GM23338 (cell line): ENCODE results near the gene ADGRB2. TPM values are rescaled to one million over a fixed set of nuclear protein-coding genes. Genes with fewer than 3 reads are reported as not detected.

Experiments used
- ATAC-seq: fragments of 200-7000 bp; cut with Tn5 transposase; 3 replicates; pipeline ENCODE4 v1.9.1; 2020
- DNase-seq: peaks from one replicate; pipeline ENCODE4 v3.0.0-alpha.2; 2015; ENCODE audit warnings: low spot score
- H2AFZ ChIP-seq: fragments of 200-600 bp; sonication (generic); 2 replicates; pipeline ENCODE4 v1.8.0; 2016; ENCODE audit warnings: antibody characterized with exemption, mild to moderate bottlenecking, moderate library complexity
- H3F3A ChIP-seq: fragments of 200-600 bp; sonication (generic); replicated peaks from 2 replicates; pipeline ENCODE4 v1.8.0; 2017; ENCODE audit warnings: antibody characterized with exemption, mixed run types, low read depth
- H3K27ac ChIP-seq: fragments of 200-600 bp; sonication (generic); 2 replicates; pipeline ENCODE4 v1.6.1; 2016; ENCODE audit warnings: low read depth
- H3K27me3 ChIP-seq: fragments of 200-600 bp; sonication (generic); 2 replicates; pipeline ENCODE4 v1.8.0; 2016; ENCODE audit warnings: mild to moderate bottlenecking, mixed run types, moderate library complexity; ENCODE audit not compliant: insufficient read depth
- H3K36me3 ChIP-seq: fragments of 200-600 bp; sonication (generic); 2 replicates; pipeline ENCODE4 v1.8.0; 2016; ENCODE audit warnings: mild to moderate bottlenecking; ENCODE audit not compliant: insufficient read depth
- H3K4me1 ChIP-seq: fragments of 200-600 bp; sonication (generic); 2 replicates; pipeline ENCODE4 v1.8.0; 2016; ENCODE audit warnings: mild to moderate bottlenecking, moderate library complexity; ENCODE audit not compliant: insufficient read depth
- H3K4me2 ChIP-seq: fragments of 200-600 bp; sonication (generic); 2 replicates; pipeline ENCODE4 v1.7.1; 2017; ENCODE audit warnings: mixed run types
- H3K4me3 ChIP-seq: fragments of 200-600 bp; sonication (generic); 2 replicates; pipeline ENCODE4 v1.6.1; 2016; ENCODE audit warnings: mixed run types
- H3K79me2 ChIP-seq: fragments of 200-600 bp; sonication (generic); replicated peaks from 2 replicates; pipeline ENCODE4 v1.8.0; 2017; ENCODE audit warnings: mild to moderate bottlenecking; ENCODE audit not compliant: insufficient read depth
- H3K9me2 ChIP-seq: fragments of 200-600 bp; sonication (generic); 2 replicates; pipeline ENCODE4 v1.8.0; 2017; ENCODE audit not compliant: insufficient read depth
- H4K20me1 ChIP-seq: fragments of 200-600 bp; sonication (generic); replicated peaks from 2 replicates; pipeline ENCODE4 v1.8.0; 2017; ENCODE audit warnings: mild to moderate bottlenecking; ENCODE audit not compliant: insufficient read depth
- H3K27ac Mint-ChIP-seq: 2 replicates; pipeline ENCODE4 v1.8.0; 2020; ENCODE audit warnings: inconsistent platforms, mild to moderate bottlenecking, moderate library complexity, mixed read lengths
- H3K27me3 Mint-ChIP-seq: 3 replicates; pipeline ENCODE4 v1.8.0; 2022; ENCODE audit warnings: low read depth, mild to moderate bottlenecking, moderate library complexity, mixed read lengths, inconsistent platforms; ENCODE audit not compliant: insufficient read depth, poor library complexity
- H3K36me3 Mint-ChIP-seq: 3 replicates; pipeline ENCODE4 v1.8.0; 2021; ENCODE audit warnings: low read depth, mild to moderate bottlenecking, inconsistent platforms, moderate library complexity, mixed read lengths
- H3K4me1 Mint-ChIP-seq: 3 replicates; pipeline ENCODE4 v1.8.0; 2020; ENCODE audit warnings: mild to moderate bottlenecking, inconsistent platforms, mixed read lengths
- H3K4me3 Mint-ChIP-seq: 3 replicates; pipeline ENCODE4 v1.8.0; 2021; ENCODE audit warnings: moderate library complexity, mild to moderate bottlenecking, inconsistent platforms, mixed read lengths
- H3K9me3 Mint-ChIP-seq: 3 replicates; pipeline ENCODE4 v1.8.0; 2020; ENCODE audit warnings: moderate library complexity, mild to moderate bottlenecking, inconsistent platforms, mixed read lengths
- CTCF ChIP-seq, 2 experiments: fragments of 200-600 bp in 1 of 2; sonication (generic) in 1 of 2; conservative IDR thresholded peaks; 2 replicates each; pipeline versions ENCODE4 v1.5.1 to v1.6.1; 2016 to 2017; ENCODE audit warnings: antibody characterized with exemption in 2 of 2, low read depth in 2 of 2, mild to moderate bottlenecking in 2 of 2, moderate library complexity in 1 of 2
- EZH2phosphoT487 ChIP-seq: fragments of 200-600 bp; sonication (generic); IDR thresholded peaks from one replicate; pipeline ENCODE4 v1.8.1; 2018; ENCODE audit warnings: antibody characterized with exemption; ENCODE audit not compliant: unreplicated experiment
- JUNB ChIP-seq: IDR thresholded peaks from one replicate; pipeline ENCODE4 v1.6.1; 2016; ENCODE audit warnings: antibody characterized with exemption; ENCODE audit not compliant: unreplicated experiment
- NANOG ChIP-seq: IDR thresholded peaks from 2 replicates; pipeline ENCODE4 v1.6.1; 2016; ENCODE audit warnings: antibody characterized with exemption, borderline replicate concordance
- POLR2AphosphoS5 ChIP-seq: IDR thresholded peaks from 2 replicates; pipeline ENCODE4 v1.6.1; 2016; ENCODE audit warnings: antibody characterized with exemption, low read depth
- STAT1 ChIP-seq: IDR thresholded peaks from one replicate; pipeline ENCODE4 v1.6.1; 2016; ENCODE audit warnings: antibody characterized with exemption; ENCODE audit not compliant: unreplicated experiment
- ZNF331 ChIP-seq: fragments of 250-450 bp; sonication (Bioruptor Pico); IDR thresholded peaks from 2 replicates; pipeline ENCODE4 v1.5.0; 2020; ENCODE audit warnings: low read depth, mild to moderate bottlenecking, moderate library complexity
- ZNF462 ChIP-seq: fragments of 250-450 bp; sonication (Bioruptor Pico); IDR thresholded peaks from 2 replicates; pipeline ENCODE4 v1.5.0; 2020; ENCODE audit warnings: mild to moderate bottlenecking, moderate library complexity
- polyA plus RNA-seq: library from polyadenylated mRNA; unstranded; fragments of >200 nt; fragmentation: Nextera tagmentation; extraction: Ambion mirVana; gene quantifications from 2 replicates; pipeline ENCODE4 v1.2.1, GENCODE V29; 2016
- total RNA-seq: library from RNA; depleted of rRNA; stranded (reverse); fragments of >200 nt; shearing (Covaris generic); gene quantifications from 2 replicates; pipeline ENCODE4 v1.2.3, GENCODE V29; 2014

Gene ADGRB2
- total and polyA plus RNA-seq, 2 experiments from 2014 or later, result 8.0 to 27.8 TPM

- TF ChIP-seq ZNF462 (CRISPR knock-in tag), result no peak
- no peak for TF ChIP-seq EZH2phosphoT487
These were observed 1.8 kb downstream of the ADGRB2 start (continued) for GRCh38 chr1:31762323-31762722.

GRCh38 chr1:31761883-31762282 lies 2.3 kb downstream of the ADGRB2 start:
- H3K4me3 Mint-ChIP-seq, result peak overlapping the region; percentile 75
- peaks cover 39% of the 10 kb centered on the region for H3K27me3 Mint-ChIP-seq
- peaks cover 25% of the 10 kb centered on the region for H3F3A ChIP-seq
- H3K4me3 ChIP-seq, result peak overlapping the region; percentile 95
- no peak overlapping the region for H3K27ac Mint-ChIP-seq
- H3K27ac ChIP-seq, result no peak overlapping the region
- DNase-seq, result no peak
- H3K4me1 Mint-ChIP-seq, result peaks cover 65% of the 10 kb centered on the region
- H4K20me1 ChIP-seq, result peaks cover 7% of the 10 kb centered on the region; the same call in 1 of the 2 replicates
- H3K4me1 ChIP-seq, result peaks cover 56% of the 10 kb centered on the region
- peak overlapping the region; percentile 98 for H3K4me2 ChIP-seq
- no peaks in the 10 kb centered on the region for H3K9me2 ChIP-seq
- H3K27me3 ChIP-seq, result peaks cover 24% of the 10 kb centered on the region
- no peak overlapping the region for H2AFZ ChIP-seq
- H3K36me3 ChIP-seq, result no peaks in the 10 kb centered on the region
- H3K9me3 Mint-ChIP-seq, result no peaks in the 10 kb centered on the region; the same call in 1 of the 3 replicates
- no peak for ATAC-seq
- H3K36me3 Mint-ChIP-seq, result no peaks in the 10 kb centered on the region
- H3K79me2 ChIP-seq, result peaks cover 12% of the 10 kb centered on the region; the same call in 1 of the 2 replicates
- TF ChIP-seq ZNF462 (CRISPR knock-in tag) (no peak), ZNF331 (CRISPR knock-in tag) (no peak), POLR2AphosphoS5 (no peak), NANOG (no peak), CTCF (conservative IDR thresholded peaks at IDR 0.05; ENCODE audit: low read depth in 2 of 2) (no peak), JUNB (no peak), STAT1 (no peak)
